ENCODE measurements around the gene PAPPA. TPM values are rescaled to one million over a fixed set of nuclear protein-coding genes. Genes with fewer than 3 reads are reported as not detected.

PAPPA gene
- total RNA-seq, 4 donors from 2014 or later, result 9.6 to 35.3 (median 14.9) TPM

GRCh38 chr9:116370556-116370955 lies 217.0 kb downstream of the PAPPA start:
- no peak for DNase-seq (ENCODE audit: low spot score)
- ATAC-seq (ENCODE audit: low FRiP score), result no peak
- TF ChIP-seq CTCF (IDR thresholded peaks at IDR 0.05), result no peak

GRCh38 chr9:116372081-116372673 lies 218.6 kb downstream of the PAPPA start:
- ATAC-seq (ENCODE audit: low FRiP score) (no peak), DNase-seq (ENCODE audit: low spot score) (no peak)
- TF ChIP-seq CTCF (IDR thresholded peaks at IDR 0.05), result no peak

GRCh38 chr9:116372786-116373185 lies 219.2 kb downstream of the PAPPA start:
- DNase-seq (ENCODE audit: low spot score) (no peak), ATAC-seq (ENCODE audit: low FRiP score) (no peak)
- no peak for TF ChIP-seq CTCF (IDR thresholded peaks at IDR 0.05)

GRCh38 chr9:116377179-116377798 lies 223.7 kb downstream of the PAPPA start:
- ATAC-seq (ENCODE audit: low FRiP score) (peak; percentile 68), DNase-seq (ENCODE audit: low spot score) (no peak)
- no peak for TF ChIP-seq CTCF (IDR thresholded peaks at IDR 0.05)

- no peak for TF ChIP-seq CTCF (IDR thresholded peaks at IDR 0.05)
- no peak for ATAC-seq (ENCODE audit: low FRiP score)
- no peak for DNase-seq (ENCODE audit: low spot score)
Observed at GRCh38 chr9:116378873-116379272, 225.3 kb downstream of the PAPPA start.

- DNase-seq (ENCODE audit: low spot score), result no peak
- no peak for ATAC-seq (ENCODE audit: low FRiP score)
- no peak for TF ChIP-seq CTCF (IDR thresholded peaks at IDR 0.05)
Observed at GRCh38 chr9:116379821-116380220, 226.2 kb downstream of the PAPPA start.

- DNase-seq (ENCODE audit: low spot score), result no peak
- no peak for TF ChIP-seq CTCF (IDR thresholded peaks at IDR 0.05)
- no peak for ATAC-seq (ENCODE audit: low FRiP score)
Observed at GRCh38 chr9:116380496-116380995, 227.0 kb downstream of the PAPPA start.

Measured in omental fat pad (tissue), 4 donors.